HG03469 (cell line): Measurements from ENCODE around the gene UBE2F.
"Not testable (repeated sequence)": the region's sequence is repeated elsewhere in the genome, so short reads cannot be mapped to it uniquely, and the experiment has no call there.

Source experiments
- ATAC-seq: cut with Tn5 transposase; IDR thresholded peaks from one replicate; pipeline ENCODE4 v1.9.1; 2021; ENCODE audit warnings: mild to moderate bottlenecking, moderate library complexity, moderate number of reproducible peaks; ENCODE audit not compliant: unreplicated experiment

The UBE2F gene

DNA sequence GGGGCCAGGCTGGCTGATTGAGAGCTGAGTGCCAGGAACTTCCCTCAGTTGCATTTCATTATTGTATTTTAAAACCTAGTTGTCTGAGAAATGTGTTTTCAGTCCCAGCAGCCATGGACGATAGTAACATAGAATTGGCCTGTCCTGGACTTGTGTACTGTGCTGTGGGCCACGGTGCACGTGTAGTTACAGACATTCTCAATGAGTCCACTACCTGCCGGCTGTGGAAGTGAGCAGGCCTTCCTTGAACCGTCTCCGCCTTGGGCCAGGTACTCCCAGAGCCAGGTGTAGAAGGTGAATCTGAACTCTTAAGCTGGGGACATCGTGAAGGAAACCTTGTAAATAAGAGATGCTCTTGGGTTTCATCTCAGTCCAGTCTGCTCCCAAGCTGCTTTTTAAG lies 47.0 kb downstream of the UBE2F start:
- no peak for ATAC-seq

DNA sequence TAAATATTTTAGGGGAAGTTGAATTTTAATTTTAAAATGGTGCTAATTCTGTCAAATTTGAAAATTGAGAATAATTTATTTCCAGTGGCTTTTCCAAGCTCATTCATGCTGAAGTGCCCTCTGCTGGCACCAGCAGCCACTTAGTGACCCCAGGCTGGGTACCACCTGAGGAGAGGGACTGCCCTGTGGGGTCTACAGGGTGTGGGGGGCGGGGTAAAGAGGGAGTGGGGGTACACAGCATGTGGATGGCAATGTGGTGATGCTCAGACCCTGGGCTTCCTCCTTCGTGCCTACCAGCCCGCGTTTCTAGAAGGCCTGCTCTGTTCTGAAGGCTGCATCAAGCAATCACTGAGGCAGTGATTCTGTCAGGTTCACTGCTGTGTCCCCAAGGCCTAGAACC lies 48.9 kb downstream of the UBE2F start:
- ATAC-seq = no peak

DNA sequence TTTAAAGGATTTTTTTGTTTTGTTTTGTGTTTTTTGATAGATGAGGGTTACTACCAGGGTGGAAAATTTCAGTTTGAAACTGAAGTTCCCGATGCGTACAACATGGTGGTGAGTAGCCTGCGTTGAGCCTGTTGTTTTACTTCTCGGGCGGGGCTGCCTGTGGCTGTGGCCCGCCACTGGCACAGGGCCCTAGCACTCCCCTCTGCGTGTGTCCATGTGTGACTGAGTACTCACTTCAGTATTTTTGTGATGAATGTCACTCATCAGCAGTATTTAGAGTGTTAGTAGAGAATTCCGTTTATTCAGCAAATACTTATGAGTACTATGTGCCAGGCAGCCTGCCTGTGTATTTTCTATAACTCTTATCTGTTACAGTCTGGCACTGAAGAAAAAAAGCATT lies 49.7 kb downstream of the UBE2F start:
- no peak for ATAC-seq

DNA sequence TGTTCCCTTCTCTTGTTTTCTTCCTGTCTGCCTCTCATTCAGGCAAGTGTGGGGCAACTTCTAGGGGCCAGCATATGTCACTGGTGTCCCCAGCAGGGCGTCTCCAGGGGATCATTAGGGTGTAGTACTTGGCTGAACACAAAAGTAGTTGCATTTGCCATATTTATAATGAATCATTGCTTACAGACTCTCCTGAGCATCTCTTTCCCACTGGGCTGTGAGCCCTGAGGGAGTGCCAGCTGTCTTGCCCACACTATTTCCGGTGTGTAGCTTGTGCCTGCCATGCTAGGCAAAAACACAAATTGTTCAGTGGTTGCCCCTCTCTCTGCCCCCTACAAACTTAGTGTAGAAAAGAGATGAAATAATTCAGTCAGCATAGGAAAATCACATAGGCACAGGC lies 53.1 kb downstream of the UBE2F start:
- ATAC-seq = no peak

DNA sequence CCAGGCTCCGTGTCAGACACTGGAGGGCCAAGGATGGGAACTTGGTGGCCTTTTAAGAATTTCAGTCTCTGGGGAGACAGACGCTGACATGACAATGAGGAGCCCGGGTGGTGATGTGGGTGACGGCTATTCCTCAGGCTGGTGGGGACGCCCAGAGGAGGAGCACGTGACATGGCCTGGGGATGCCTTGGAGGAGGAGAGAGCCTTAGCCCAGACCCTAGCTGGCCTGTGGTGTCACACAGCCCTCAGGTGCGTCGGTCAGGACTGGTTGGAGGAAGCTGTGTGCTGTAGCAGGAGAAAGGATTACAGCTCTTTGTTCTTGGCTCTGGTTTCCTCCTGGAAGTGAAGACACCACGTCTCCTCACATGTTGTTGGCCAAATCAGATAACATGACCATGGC lies 54.0 kb downstream of the UBE2F start:
- no peak for ATAC-seq

DNA sequence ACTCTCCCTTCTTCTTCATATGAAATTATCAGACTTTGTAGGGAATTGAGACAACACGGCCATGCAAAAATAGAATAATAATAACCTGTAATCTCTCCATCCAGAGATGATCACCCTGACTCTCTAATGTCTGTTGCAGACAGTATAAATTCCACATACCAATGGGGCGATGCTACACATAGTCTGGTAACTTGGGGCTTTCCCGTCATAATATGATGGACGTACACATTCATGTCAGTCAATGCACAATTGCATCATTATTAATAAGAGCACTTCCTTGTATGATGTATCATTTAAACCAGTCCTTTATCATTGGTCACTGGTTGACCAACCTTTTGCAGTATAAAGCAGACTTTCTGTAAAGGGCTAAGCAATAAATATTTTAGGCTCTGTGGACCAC lies 54.5 kb downstream of the UBE2F start:
- ATAC-seq = no peak

DNA sequence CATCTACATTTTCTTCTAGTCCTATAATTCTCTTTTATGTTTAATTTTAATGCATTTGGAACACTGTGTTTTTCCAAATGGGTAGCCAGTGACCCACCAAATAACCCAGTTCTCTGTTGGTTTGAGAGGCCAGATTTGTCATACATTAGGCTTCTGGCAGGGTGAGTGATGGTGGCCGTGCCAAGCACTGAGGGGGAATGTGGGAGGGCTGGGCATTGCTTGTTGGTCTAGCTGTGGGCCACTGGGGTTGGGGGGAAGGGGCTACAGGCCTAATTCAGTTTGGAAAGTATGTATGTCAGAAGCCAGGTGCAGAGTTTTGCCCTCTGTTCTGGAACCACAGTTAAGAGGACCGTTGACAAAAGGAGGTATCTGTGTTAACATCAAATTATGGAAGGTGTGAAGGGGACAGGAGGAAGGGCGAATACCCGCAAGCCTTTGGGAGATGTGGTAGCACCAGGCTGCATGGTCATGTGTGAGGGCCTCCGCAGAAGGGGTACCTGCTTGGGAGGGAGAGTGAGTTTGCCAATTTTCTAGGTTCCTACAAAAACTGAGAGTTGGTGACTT lies 55.9 kb downstream of the UBE2F start:
- ATAC-seq = no peak

DNA sequence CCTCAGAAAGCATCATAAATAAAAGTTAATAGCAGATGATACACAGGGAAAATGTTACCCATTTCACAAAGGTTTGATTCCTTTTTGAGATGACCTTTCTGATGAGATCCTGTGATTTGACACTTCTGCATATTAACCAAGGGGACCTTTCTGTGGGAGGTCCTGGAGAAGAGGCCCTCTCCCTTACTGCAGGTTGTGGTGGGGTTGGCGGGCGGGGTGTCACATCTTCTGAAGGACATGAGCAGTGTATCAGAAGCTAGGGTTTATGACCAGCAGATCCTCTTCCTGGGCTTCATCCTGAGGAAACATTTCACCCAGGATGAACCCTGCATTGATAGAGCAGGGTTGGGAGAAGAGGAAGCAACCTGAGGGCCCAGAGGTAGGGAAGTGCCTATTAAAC lies 56.8 kb downstream of the UBE2F start:
- no peak for ATAC-seq

DNA sequence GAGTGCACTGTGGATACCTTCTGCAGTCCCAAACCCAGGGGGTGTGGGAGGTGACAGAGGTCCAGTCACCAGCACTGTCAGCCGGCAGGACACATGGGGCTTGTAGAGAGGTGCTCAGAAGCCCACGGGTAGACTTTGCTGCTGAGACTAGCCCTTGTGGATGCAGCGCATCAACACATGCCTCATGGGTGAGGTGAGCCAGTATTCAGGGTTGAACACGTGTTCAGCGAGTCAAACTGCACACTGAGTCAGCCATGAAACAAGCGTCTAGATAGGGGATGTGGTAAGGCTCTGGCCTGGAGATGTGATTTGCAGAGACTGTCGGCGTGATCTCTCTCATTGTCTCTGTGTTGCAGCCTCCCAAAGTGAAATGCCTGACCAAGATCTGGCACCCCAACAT lies 58.2 kb downstream of the UBE2F start:
- ATAC-seq = no peak

DNA sequence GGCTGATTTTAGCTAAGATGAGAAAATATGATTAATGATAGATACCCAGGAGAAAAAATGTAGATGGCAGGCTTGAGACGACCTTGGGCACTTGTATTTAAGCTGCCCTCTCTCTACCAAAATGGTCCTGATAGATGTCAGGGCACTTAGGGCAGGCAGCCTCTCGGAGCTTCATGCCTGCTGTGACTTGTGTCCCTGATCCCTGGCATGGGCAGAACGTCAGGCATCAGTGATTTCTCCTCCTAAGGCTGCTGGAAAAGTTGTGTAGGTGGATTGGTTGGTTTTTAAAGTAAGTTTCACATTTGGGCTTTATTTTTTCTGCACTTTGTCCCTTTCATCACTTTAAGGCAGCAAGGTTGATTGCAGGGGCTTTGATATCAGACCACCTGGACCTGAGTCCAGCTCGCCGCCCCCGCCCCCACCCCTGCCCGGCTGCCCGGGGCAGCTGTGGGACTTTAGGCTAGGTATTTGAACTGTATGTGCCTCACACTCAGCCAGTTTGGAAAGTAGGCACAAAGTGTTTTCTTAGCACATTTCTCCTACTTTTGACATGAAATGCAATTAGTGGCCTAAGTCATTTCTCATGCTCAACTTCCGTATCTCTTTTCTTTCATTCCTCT lies 59.0 kb downstream of the UBE2F start:
- no peak for ATAC-seq

DNA sequence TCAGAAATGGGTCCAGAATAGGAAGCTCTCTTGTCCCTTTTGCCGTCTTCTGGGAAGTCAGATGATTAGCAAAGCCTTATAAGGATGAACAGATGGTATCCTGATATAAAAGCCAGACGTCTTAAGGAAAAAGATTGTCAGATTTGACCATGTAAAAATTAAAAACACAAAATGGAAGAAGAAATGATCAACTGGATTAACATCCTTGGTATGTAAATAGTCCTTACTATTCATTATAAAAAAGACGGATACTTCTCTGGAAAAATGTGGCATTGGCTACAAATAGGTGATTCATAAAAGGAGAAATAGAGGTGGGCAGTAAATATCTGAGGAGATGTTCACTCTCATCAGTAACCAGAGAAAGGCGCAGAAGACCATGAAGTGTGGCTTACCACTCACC lies 60.2 kb downstream of the UBE2F start:
- no peak for ATAC-seq

DNA sequence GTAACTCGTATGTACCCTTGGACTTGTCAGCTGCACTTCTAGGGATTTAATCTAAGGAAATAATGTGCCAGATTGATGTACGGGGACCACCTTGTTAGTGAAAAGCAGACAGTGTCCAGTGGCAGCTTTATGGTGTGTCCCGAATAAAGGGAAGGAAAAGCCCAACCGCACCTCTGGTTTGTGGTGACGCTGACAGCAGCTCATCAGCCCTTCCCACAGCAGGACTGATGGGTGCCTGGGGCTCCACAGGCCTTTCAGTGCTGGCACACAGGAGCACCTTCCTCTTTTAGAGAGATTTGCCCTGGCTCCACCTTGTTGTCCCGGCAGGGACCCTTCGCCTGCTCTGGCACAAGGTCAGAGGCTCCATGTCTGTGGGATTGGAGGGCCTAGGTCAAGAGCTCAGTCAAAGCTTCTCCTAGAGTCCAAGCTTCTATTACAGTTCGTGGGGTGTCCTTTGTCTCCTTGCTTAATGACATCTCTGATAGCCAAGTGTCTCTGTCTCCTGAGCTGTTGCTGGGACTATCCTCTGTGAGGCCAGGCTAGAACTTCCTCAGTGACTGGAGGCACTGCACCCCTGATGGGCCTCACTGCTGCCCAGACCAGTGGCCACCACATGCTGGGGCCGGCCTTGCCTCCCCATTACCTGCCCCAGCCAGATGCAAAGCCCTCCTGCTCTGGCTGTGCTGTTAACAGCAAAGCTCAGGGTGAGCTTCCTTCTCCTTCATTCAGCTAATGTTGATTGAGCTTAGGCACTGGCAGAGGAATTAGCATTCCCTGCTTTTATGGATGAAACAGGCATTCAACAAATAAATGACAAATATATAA lies 61.0 kb downstream of the UBE2F start:
- ATAC-seq = no peak

DNA sequence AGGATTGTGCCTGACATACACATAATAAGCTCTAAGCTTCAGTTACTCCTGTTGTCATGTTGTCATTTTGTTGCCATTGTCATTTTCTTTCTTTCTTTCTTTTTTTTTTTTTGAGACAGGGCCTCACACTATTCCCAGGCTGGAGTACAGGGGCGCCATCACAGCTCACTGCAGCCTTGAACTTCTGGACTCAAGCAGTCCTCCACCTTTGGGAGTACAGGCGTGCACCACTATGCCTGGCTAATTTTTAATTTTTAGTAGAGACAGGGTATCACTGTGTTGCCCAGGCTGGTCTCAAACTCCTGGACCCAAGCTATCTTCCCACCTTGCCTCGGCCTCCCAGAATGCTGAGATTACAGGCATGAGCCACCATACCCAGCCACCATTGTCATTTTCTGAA lies 63.0 kb downstream of the UBE2F start:
- no peak for ATAC-seq

DNA sequence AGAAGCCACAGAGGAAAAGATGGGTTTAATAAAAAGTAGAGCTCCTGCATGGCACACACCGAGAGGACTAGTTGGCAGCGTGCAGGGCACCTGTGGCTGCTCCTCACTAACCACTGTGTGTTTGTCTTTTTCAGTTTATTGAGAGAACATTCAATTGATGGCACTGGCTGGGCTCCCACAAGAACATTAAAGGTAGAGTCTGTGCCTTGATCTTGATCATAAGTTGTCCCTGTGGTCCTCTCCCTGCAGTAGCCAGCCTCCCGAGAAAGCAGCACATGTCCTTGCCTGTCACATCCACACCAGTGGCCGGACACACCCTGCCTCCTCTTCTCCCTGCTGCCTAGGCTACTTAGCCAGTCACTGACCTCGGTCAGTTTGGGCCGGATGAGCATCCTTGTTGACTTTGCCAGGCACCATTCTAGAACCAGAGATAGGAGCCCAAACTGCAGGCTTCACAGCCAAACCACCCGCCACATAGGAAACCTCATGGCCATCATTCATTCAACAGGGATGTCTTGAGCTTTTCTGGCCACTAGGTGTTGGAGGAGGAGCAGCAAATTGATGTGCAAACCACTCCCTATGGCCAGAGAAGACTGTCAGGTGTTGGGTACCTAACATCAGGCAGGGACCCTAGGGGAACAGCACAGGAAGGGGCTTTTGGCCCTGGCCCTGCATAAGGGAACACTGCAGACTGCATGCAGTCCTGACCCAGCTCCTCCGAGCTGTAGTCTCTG lies 63.8 kb downstream of the UBE2F start:
- ATAC-seq = no peak

DNA sequence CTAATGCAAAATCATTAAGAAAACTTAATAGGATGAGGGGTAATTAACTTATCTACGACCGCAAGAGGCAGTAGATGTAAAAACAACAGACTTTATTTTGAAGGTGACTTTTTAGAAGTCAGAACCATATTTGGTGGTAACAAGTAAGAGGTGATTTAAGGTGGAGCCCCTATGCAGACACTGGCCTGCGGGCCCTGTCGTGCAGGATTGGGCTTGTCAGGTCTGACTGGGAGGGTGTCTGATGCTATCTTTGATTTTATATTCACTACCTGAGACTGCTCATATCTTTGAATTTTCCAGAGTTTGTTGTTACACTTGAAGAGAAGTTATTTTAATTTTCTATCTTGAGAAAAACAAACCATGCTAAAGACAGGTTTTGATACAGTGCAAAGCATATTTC lies 64.9 kb downstream of the UBE2F start:
- ATAC-seq = no peak

DNA sequence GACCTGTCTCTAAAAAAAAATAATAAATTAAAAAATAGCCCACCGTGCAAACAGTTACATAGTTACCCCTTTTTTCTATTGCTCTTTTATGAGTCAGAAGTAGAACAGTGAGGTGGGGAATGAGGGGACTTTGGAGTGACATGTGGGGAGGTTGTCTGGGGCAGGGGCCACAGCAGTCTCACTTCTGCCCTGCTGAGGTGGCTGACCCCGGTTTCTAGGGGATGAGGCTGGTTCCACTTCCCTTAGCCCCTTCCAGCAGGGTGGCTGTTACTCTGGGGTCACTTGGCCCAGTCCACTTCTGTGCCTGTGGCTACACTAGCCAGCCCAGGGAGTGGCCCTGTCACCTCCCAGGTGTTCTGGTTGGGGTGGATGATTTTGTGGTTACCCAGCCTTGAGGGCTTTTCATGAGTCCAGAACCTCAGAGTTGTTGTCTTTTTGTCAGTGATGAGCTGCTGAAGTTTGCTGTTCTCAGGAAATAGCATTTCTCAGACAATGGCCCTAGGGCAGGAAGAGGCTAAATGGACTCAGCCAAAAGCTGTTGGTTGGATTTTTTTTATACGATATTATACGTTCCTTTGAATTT lies 66.0 kb downstream of the UBE2F start:
- ATAC-seq = no peak

DNA sequence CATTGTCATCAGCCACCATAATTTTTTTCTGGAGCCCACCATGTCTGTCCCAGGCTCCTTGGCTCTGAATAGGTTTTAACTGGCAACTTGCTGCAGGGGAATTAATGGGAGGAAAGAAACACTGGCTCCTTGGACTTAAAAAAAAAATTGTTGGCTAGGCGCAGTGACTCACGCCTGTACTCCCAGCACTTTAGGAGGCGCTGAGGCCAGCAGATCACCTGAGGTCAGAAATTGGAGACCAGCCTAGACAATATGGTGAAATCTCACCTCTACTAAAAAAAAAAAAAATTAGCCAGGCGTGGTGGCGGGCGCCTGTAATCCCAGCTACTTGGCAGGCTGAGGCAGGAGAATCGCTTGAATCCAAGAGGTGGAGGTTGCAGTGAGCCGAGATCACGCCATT lies 67.2 kb downstream of the UBE2F start:
- not testable (repeated sequence) for ATAC-seq

DNA sequence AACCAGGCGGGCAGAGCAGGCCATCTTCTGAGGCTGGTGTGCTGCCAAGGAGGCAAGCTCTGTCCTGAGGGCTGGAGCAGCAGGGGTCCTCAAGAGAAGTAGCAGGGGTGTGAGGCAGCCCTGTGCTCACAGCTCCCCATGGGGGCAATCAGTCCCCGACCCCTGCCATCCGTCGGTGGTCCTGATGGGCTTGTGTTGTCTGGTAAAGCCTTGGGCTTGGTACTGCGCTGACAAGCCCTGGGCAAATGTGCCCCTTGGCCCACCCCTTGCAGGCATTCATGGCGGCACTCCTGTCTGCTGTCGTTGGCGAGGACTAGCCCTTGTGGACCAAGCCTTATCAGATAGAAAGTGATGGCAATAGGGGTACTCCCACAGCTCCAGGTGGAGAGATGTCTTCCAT lies 71.4 kb downstream of the UBE2F start:
- ATAC-seq = no peak

DNA sequence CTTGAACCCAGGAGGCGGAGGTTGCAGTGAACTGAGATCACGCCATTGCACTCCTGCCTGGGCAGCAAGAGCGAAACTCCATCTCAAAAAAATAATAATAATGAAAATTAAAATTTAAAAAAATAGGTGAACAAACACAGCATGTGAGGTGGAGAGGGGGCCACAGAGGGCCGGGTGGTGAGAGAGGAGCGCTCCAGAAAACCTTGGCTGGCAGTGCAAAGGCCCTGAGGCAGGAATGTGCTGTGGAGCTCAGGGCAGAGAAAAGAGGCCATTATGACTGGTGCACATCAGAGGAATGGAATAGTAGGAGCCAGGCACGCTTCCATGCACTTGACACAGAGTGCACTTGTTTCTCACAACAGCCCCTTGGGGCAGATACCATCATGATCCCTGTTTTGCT lies 72.3 kb downstream of the UBE2F start:
- ATAC-seq = no peak

DNA sequence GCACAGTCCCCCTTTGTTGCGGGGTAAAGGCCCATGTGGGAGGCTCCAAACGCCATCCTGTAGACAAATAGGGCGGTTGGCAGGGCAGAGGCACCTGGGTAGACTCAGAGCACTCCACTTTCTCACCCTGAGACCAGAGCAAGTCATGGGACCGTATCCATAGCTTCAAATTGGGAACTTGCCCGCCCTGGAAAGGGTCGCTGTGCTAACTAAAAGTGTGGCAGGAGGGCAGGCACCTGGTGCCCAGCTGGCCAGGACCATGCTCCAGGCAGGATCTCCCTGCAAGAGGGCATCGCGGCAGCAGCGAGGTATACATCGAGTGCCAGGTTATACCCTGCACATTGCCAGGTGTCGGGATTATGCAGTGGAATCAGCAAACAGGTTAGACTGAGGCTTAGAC lies 73.2 kb downstream of the UBE2F start:
- no peak for ATAC-seq

DNA sequence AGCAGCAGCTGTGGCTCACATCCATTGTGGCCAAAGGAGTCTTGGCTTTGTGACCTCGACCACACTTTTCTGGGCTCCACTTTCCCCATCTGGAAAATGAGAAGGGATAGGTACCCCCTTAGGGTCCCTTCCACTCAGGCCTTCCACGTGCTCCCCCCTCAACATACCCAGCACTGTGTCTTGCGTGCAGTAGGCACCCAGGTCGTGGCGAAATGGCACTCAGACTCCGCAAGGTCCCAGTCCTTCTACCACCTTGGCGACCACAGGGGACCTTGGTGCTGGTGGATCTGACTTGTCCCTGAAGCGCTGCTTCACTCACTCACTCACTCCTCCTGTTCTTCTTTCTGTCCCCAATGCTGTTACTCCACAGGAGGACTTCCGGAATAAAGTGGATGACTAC lies 74.1 kb downstream of the UBE2F start:
- no peak for ATAC-seq
